ENCODE data around the gene ZFHX3.

ZFHX3 gene

GRCh38 chr16:72862090-72862489, 185.8 kb downstream of the ZFHX3 start:
- no peak for DNase-seq

GRCh38 chr16:72860726-72861562, 187.0 kb downstream of the ZFHX3 start:
- peak; percentile 3 for DNase-seq

GRCh38 chr16:72859581-72859980, 188.3 kb downstream of the ZFHX3 start:
- no peak for DNase-seq

- DNase-seq: no peak
These were observed 189.0 kb downstream of the ZFHX3 start for GRCh38 chr16:72858665-72859493.

GRCh38 chr16:72857834-72858664, 189.9 kb downstream of the ZFHX3 start:
- DNase-seq: no peak

GRCh38 chr16:72856797-72857196, 191.1 kb downstream of the ZFHX3 start:
- DNase-seq: peak; percentile 75

GRCh38 chr16:72854267-72854959, 193.5 kb downstream of the ZFHX3 start:
- no peak for DNase-seq

GRCh38 chr16:72853575-72854266, 194.2 kb downstream of the ZFHX3 start:
- DNase-seq: no peak

GRCh38 chr16:72852421-72852820, 195.5 kb downstream of the ZFHX3 start:
- DNase-seq: no peak

GRCh38 chr16:72850853-72851252, 197.1 kb downstream of the ZFHX3 start:
- DNase-seq: no peak

- DNase-seq: no peak
These were observed 197.9 kb downstream of the ZFHX3 start for GRCh38 chr16:72850021-72850420.

- peak; percentile 87 for DNase-seq
These were observed 198.9 kb downstream of the ZFHX3 start for GRCh38 chr16:72848759-72849664.

- DNase-seq: no peak
These were observed 199.9 kb downstream of the ZFHX3 start for GRCh38 chr16:72848028-72848400.

GRCh38 chr16:72847187-72848027, 200.5 kb downstream of the ZFHX3 start:
- peak; percentile 45 for DNase-seq

GRCh38 chr16:72846594-72846993, 201.3 kb downstream of the ZFHX3 start:
- DNase-seq: no peak

GRCh38 chr16:72845322-72846020, 202.5 kb downstream of the ZFHX3 start:
- no peak for DNase-seq

- no peak for DNase-seq
These were observed 203.6 kb downstream of the ZFHX3 start for GRCh38 chr16:72844225-72844920.

- DNase-seq: no peak
These were observed 206.4 kb downstream of the ZFHX3 start for GRCh38 chr16:72841506-72841905.

All from NCI-H69 (cell line).